H1 (cell line): ENCODE data around the gene PPY. TPM values are rescaled to one million over a fixed set of nuclear protein-coding genes. Genes with fewer than 3 reads are reported as not detected.

ENCODE experiments used
- CHD2 ChIP-seq: IDR thresholded peaks from 2 replicates; pipeline ENCODE4 v1.6.1; 2012; ENCODE audit warnings: low read length, improper control_type of control experiment
- CREB1 ChIP-seq: IDR thresholded peaks from 2 replicates; pipeline ENCODE4 v1.6.1; 2012; ENCODE audit warnings: inconsistent platforms
- HDAC2 ChIP-seq, 2 experiments: fragments of 300-600 bp in 1 of 2; sonication (generic) in 1 of 2; IDR thresholded peaks; 2 replicates each; pipeline ENCODE4 v1.6.1; 2011 to 2012; ENCODE audit warnings: low read depth in 2 of 2, low read length in 2 of 2, mild to moderate bottlenecking in 2 of 2, moderate library complexity in 2 of 2, borderline replicate concordance in 1 of 2, inconsistent platforms in 1 of 2
- polyA plus RNA-seq, 7 experiments: library from polyadenylated mRNA; depleted of rRNA in 3 of 7; stranded (reverse) in 5 of 7; unstranded in 2 of 7; fragments of >200 nt in 5 of 7; fragments of 200-250 nt in 2 of 7; gene quantifications; 1 replicate in 5 of 7; 2 replicates in 1 of 7; 4 replicates in 1 of 7; pipeline versions ENCODE4 v1.2.1 to v1.2.3, GENCODE V29; 2011 to 2013; ENCODE audit warnings: missing spikeins in 2 of 7, mixed read lengths in 2 of 7
- total RNA-seq: library from RNA; stranded (reverse); fragmentation: NEBNext Ultra II Directional; extraction: Animal tissue kit (Norgen Biotek cat#: 25700); gene quantifications from 2 replicates; pipeline ENCODE4 v1.2.1, GENCODE V29; 2021

Gene PPY
- total and polyA plus RNA-seq, 2 of the 8 experiments (the other 6 are each of a cell fraction or from before 2014, with no cell fraction given): 0.26 TPM; not detected in 1

DNA sequence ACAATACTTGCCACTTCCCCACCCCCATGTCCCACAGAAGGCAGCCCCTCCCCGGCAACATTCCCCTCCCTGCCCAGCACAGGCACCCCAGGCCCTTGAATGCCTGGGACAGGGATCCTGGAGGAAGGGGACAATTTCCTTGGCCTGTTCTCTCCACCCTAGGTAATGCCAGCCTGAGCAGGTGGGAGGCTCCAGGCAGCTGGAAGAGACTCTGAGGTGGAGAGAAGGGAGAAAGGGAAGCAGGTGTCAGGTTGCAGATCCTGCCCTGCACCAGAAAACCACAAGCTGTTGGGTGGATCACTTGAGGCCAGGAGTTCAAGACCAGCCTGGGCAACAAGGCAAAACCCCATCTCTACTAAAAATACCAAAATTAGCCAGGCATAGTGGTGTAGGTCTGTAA lies 43.8 kb downstream of the PPY start (continued):
- TF ChIP-seq HDAC2 (IDR thresholded peaks at IDR 0.05; ENCODE audit: borderline replicate concordance in 1 of 2, low read depth in 2 of 2, low read length in 2 of 2) (no peak), CREB1 (no peak), CHD2 (no peak)
